ENCODE results near the gene MESP2.

MESP2 gene

DNA sequence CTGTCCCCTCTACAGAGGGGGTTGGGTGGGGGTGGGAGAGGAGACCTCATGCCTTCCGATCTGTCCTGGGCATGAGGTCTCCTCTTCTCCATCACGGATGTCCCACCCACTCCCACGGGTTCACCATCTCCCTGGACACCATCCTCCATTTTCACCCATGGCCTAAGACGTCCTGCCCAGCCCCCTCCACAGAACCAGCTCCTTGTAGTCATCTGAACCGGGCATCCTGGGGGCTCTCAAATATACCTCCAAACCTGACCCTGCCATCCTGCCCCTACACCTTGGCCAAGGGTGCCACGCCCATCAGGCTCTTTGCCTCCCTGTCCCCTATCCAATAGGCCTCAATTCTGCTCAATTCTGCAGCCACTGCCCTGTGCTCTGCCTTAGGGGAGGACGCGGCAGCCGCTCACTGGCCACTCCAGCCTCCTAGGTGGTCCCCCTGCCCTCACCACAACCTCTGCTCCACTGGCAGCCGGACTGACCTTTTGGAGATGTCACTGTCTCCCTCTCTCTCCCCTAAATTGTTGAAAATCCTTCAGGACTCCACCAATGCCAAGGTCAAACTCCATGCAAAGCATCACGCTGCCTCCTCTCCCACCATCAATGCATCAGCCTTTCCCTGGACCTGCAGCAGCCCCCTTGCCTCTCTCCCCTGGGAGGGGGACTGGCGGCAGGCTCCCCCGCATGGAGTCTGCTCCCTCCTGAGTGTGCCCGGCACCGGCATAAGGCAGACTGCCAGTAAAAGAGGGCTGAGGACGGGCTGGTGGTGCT, 47.9 kb downstream of the MESP2 start:
- TF ChIP-seq POLR2AphosphoS5 (IDR thresholded peaks at IDR 0.05; ENCODE audit: low read depth, low read length) (no peak), TAF1 (IDR thresholded peaks at IDR 0.05; ENCODE audit: borderline replicate concordance, low read depth, low read length) (no peak), POLR2A (IDR thresholded peaks at IDR 0.05; ENCODE audit: low read depth, low read length) (no peak)
- DNase-seq (ENCODE audit: insufficient read length) (no peak), FAIRE-seq (no peak)

DNA sequence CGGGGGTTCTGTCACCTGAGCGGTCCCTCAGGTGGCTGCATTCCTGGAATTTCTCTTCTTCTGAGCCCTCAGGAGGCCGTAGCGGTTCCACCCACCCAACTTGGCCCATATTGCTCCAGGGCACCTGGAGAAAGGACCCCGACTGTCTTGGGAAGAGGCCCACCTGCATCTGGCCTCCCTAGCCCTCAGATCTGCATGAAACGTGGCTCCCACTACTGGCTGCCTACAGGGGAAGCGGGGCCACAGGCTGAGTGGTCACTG, 48.4 kb downstream of the MESP2 start:
- no peak for DNase-seq (ENCODE audit: insufficient read length)
- no peak for FAIRE-seq
- TF ChIP-seq POLR2A (IDR thresholded peaks at IDR 0.05; ENCODE audit: low read depth, low read length), result no peak
- no peak for TF ChIP-seq TAF1 (IDR thresholded peaks at IDR 0.05; ENCODE audit: borderline replicate concordance, low read depth, low read length)
- no peak for TF ChIP-seq POLR2AphosphoS5 (IDR thresholded peaks at IDR 0.05; ENCODE audit: low read depth, low read length)

DNA sequence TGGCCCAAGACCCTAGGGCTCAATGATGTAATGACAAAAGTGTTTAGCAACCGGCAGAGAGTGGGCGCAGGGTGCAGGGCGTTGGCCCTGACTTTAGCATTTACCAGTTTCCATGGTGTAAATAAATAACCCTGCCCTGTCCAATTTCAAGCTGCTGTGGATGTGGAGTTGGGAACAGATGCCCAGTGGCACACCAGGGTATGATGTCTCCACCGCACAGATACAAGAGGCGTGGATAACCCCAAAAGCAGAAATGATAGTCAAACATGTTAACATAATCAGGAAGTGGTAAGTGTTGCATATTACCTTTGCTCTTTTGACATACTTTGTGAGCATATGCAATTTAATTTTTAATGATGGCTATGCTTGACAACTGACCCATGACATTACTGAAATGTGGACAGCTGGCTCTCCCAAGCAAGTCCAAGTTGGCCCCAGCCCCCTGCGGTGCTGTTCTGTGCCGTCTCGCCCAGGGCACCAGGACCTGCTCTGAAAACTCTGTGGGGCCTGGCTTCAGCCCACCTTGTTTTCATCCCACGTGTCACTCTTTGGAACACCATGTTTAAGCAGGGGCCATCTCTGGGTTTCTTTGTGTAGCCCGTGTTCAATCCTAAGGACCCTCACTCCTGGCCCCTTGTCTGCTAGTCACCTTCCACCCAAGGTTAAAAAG, 49.3 kb downstream of the MESP2 start:
- TF ChIP-seq TAF1 (IDR thresholded peaks at IDR 0.05; ENCODE audit: borderline replicate concordance, low read depth, low read length), result no peak
- TF ChIP-seq POLR2AphosphoS5 (IDR thresholded peaks at IDR 0.05; ENCODE audit: low read depth, low read length), result no peak
- no peak for TF ChIP-seq POLR2A (IDR thresholded peaks at IDR 0.05; ENCODE audit: low read depth, low read length)
- FAIRE-seq (no peak), DNase-seq (ENCODE audit: insufficient read length) (no peak)

DNA sequence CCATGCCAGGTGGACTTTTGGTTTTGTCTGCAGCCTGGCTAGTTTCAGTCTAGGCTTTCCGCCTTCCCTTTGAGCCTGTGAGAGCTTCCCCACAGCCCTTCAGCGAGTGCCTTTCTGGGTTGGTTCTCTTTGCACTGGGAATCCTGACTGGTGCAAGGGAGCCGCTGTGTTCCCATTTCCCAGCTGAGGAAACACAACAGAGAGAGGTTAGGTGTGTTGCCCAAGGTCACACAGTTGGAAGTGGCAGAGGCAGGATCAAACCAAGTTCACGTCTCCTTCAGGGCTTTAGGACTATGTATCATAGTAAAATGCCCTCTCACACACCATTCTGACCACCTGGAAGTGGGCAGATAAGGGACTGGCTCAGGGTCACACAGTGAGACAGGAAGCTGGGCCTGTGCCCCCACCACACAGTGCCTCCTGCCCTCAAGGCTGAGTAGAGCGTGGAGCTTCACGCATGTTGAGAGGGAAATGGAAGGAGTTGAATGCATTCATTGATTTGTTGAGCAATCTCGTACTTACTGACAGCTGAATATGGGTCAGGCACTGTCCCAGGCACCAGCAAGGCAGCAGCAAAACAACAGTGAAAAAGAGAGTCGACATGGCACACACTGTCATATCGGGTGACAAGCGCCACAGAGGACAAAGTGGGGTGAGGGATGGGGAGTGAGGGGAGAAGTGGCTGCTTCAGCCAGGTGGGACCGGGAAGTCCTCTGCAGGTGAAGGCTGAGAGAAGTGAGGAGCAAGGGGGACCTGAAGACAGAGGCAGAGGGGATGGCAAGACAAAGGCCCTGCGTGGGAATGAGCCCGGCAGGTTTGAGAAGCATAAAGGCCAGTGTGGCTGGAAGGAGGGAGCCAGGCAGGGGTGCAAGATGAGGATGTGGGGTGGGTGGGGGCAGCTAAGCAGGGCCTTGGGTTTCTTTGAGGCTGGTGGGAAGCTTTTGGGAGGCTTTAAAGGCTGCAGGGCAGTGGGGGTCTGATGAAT, 50.8 kb downstream of the MESP2 start:
- no peak for DNase-seq (ENCODE audit: insufficient read length)
- no peak for TF ChIP-seq POLR2AphosphoS5 (IDR thresholded peaks at IDR 0.05; ENCODE audit: low read depth, low read length)
- FAIRE-seq, result no peak

DNA sequence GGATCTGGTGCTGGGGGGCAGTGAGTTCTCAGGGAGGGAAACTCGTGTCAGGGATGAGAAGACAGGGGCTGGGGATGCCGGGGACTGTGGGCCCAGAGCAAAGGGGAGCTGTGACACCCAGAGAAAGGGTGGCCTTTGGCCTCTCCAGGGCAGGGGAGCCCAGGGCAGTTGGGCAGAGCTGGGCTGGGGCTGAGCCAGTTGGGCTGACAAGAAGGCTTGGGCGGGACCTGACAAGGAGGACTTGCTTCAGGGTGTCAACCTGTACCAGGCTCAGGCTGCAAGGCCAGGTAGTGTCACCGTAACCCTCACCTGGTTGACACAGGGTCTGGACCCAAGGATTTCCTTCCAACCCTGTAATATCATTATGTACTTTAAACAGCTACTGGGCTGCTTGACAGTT, 51.7 kb downstream of the MESP2 start:
- TF ChIP-seq POLR2AphosphoS5 (IDR thresholded peaks at IDR 0.05; ENCODE audit: low read depth, low read length), result no peak
- TF ChIP-seq POLR2A (IDR thresholded peaks at IDR 0.05; ENCODE audit: low read depth, low read length), result no peak
- no peak for TF ChIP-seq TAF1 (IDR thresholded peaks at IDR 0.05; ENCODE audit: borderline replicate concordance, low read depth, low read length)
- FAIRE-seq (no peak), DNase-seq (ENCODE audit: insufficient read length) (no peak)
